ENCODE results near the gene SMAD9. TPM values are rescaled to one million over a fixed set of nuclear protein-coding genes. Genes with fewer than 3 reads are reported as not detected.

The SMAD9 gene
- total RNA-seq, 2 experiments from 2014 or later, result not detected

DNA sequence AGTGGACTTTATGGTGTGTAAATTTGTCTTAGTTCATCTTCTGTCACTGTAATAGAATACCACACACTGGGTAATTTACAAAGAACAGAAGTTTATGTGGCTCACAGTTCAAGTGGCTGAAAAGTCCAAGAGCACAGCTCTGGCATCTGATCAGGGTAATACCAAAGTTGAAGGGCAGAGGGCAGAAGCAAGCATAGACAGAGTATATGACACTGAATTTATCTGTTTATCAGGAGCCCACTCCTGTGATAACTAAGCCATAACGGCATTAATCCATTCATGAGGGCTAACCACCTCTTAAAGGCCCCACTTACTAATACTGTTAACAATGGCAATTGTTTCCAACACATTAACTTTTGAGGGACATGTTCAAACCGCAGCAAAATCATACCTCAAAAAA lies 105.0 kb downstream of the SMAD9 start:
- DNase-seq (no peak), ATAC-seq (no peak)
- peaks cover 15% of the 10 kb centered on the region for H3K4me1 Mint-ChIP-seq
- CTCF ChIA-PET, result interaction anchor here (0.7 to 1.4 kb wide), 4 partner anchors 10 to 166 kb away, joined by 3 to 4 read pairs (median 4); no protein-coding TSS in a partner anchor
- H3K4me3 Mint-ChIP-seq, result no peak overlapping the region
- no peaks in the 10 kb centered on the region for H3K9me3 Mint-ChIP-seq (ENCODE audit: low read depth)
- H3K27me3 Mint-ChIP-seq, result peaks cover 42% of the 10 kb centered on the region
- H3K36me3 Mint-ChIP-seq, result peaks cover 2% of the 10 kb centered on the region
- no peak overlapping the region for H3K27ac Mint-ChIP-seq

DNA sequence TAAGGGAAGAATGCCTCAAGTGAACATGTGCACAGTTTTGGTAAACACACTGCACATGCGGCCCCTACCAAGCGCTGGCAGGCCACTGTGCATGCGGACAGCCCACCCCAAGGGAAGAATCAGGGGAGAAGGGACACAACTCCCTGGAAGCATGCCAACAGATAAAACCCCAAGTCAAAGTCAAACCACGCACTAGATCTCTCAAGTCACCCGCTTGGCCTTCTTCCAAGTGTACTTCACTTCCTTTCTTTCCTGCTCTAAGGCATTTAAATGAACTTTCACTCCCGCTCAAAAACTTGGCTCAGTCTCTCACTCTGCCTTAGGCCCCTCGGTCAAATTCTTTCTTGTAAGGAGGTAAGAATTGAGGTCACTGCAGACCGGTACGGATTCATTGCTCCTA lies 105.6 kb downstream of the SMAD9 start:
- Mint-ChIP-seq H3K27ac (no peak overlapping the region), H3K27me3 (peaks cover 45% of the 10 kb centered on the region), H3K36me3 (no peaks in the 10 kb centered on the region), H3K4me1 (peaks cover 15% of the 10 kb centered on the region), H3K4me3 (no peak overlapping the region), H3K9me3 (ENCODE audit: low read depth) (no peaks in the 10 kb centered on the region)
- ATAC-seq (no peak), DNase-seq (no peak)
- CTCF ChIA-PET, result interaction anchor here (1.2 kb wide), 1 partner anchor 13 kb away, joined by 3 read pairs; no protein-coding TSS in a partner anchor

DNA sequence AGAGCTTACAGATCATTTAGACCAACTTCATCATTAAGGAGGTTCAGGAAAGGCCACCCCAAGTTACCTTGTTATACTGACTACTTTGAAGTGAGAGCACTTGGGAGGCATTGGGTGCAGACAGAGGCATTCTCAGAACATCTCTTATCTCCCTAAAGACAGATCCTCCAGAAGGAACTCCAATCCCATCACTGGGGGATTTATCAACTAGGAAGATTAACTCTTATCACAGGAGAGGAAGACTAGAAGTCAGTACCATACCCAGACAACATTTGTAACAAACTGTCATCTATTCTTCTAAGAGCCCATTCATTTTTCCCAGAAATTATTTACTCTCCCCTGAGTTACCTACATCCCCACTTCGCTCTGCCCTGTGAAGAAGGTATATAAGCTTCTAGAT lies 106.8 kb downstream of the SMAD9 start:
- CTCF ChIA-PET, result no interaction called here
- no peak for DNase-seq
- Mint-ChIP-seq H3K9me3 (ENCODE audit: low read depth) (no peaks in the 10 kb centered on the region), H3K27me3 (peaks cover 45% of the 10 kb centered on the region), H3K4me3 (no peak overlapping the region), H3K27ac (no peak overlapping the region), H3K4me1 (peaks cover 8% of the 10 kb centered on the region), H3K36me3 (no peaks in the 10 kb centered on the region)
- ATAC-seq, result no peak

DNA sequence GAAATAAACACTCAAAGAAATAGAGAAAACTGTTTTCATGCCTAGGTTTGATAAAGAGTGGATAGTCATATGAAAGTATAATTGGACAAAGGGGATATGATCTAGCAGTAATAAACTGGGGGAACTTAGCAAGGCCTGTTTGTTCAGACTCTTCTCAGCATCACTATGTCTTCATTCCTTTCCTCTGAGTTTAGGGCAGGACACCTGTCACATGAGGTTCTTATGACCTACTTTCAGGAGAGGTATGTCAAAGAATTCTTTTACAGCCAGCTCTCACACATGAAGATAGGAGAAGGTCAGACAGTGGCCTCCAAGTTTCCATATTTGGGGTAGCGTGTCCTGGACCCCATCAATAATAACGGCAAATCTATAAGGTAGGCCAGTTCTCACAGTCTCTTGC lies 112.4 kb downstream of the SMAD9 start:
- DNase-seq (no peak), ATAC-seq (no peak)
- no peaks in the 10 kb centered on the region for H3K9me3 Mint-ChIP-seq (ENCODE audit: low read depth)
- no peaks in the 10 kb centered on the region for H3K36me3 Mint-ChIP-seq
- no peak overlapping the region for H3K27ac Mint-ChIP-seq
- H3K4me1 Mint-ChIP-seq, result no peaks in the 10 kb centered on the region
- H3K27me3 Mint-ChIP-seq, result peaks cover 44% of the 10 kb centered on the region
- CTCF ChIA-PET, result no interaction called here
- H3K4me3 Mint-ChIP-seq, result no peak overlapping the region

DNA sequence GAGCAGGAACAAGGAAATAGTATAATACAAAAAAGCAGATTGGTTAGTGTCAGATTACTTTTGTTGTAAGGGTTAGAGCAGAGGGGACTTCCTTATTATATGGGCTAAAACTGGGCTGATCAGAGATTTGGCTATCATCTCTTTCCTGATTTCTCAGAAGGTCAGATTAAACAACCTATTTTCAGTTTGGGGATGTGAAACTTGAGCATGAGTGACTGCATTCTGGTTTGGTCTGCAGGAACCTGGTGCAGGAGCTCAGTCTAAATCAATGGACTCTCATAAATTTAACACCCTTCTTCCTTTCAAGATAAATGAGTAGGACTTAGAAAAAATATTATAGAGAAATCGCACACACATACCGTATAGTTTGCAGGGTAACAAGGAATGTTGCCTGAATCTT lies 113.9 kb downstream of the SMAD9 start:
- DNase-seq (no peak), ATAC-seq (no peak)
- Mint-ChIP-seq H3K4me3 (no peak overlapping the region), H3K27ac (no peak overlapping the region), H3K27me3 (peaks cover 32% of the 10 kb centered on the region), H3K36me3 (no peaks in the 10 kb centered on the region), H3K9me3 (ENCODE audit: low read depth) (no peaks in the 10 kb centered on the region), H3K4me1 (no peaks in the 10 kb centered on the region)
- CTCF ChIA-PET, result no interaction called here

DNA sequence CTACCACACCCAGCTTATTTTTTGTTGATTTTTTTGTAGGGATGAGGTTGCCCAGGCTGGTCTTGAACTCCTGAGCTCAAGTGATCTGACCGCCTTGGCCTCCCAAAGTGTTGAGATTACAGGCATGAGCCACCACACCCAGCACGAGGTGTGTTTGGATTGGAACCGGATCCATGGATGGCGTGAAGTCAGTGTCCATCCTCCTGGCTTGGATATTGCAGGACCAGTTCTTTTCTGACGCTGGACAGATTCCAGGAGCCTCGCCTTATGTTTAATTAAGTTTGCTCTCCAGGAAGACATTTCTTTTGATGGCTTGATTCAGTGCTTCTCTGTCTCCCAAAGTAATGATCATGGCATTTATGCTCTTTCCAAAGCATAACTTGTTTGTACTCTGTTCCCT lies 115.5 kb downstream of the SMAD9 start:
- CTCF ChIA-PET, result no interaction called here
- ATAC-seq (no peak), DNase-seq (no peak)
- no peaks in the 10 kb centered on the region for H3K4me1 Mint-ChIP-seq
- H3K27ac Mint-ChIP-seq, result no peak overlapping the region
- H3K36me3 Mint-ChIP-seq, result no peaks in the 10 kb centered on the region
- peaks cover 32% of the 10 kb centered on the region for H3K27me3 Mint-ChIP-seq
- no peaks in the 10 kb centered on the region for H3K9me3 Mint-ChIP-seq (ENCODE audit: low read depth)
- no peak overlapping the region for H3K4me3 Mint-ChIP-seq

DNA sequence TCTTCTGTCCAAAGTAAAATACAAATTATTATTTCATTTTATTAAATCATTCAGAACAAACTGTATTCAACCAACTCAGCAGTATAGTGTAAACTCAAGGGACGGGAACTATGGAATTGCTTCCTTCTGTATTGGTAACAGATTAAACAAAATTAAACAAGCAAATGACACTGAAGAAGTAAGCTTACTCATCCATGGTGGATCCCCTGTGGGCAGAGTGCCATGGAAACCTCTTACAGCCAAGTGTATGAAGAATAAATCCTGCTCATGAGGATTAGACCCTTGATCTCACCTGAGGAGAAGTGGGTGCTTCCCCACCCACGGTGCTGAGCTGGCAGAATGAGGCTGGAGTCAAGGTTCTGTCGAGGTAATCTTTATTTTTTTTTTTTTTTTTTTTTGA lies 119.0 kb downstream of the SMAD9 start:
- no peaks in the 10 kb centered on the region for H3K9me3 Mint-ChIP-seq (ENCODE audit: low read depth)
- H3K4me1 Mint-ChIP-seq, result no peaks in the 10 kb centered on the region

DNA sequence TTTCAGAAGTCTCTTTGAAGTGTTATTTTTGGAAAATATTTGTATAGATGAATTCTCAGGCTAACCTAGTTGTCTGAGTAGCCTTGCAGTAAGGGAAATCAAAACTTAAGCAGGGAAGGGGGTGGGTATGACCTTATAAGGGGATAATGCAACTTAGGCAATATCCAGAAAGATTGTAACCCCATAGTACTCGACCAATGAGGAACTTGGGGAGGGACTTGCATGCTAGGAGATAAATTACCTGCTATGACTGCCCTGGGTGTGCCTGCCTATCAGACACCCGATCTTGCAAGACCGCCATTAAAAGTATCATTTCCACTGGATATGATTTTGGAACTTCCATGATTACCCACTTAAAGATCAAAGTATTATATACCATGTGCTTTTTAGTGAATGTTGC lies 124.0 kb downstream of the SMAD9 start:
- H3K36me3 Mint-ChIP-seq, result no peaks in the 10 kb centered on the region
- H3K9me3 Mint-ChIP-seq (ENCODE audit: low read depth), result no peaks in the 10 kb centered on the region
- ATAC-seq, result no peak
- H3K4me3 Mint-ChIP-seq, result no peak overlapping the region
- no peak overlapping the region for H3K27ac Mint-ChIP-seq
- CTCF ChIA-PET, result no interaction called here
- peaks cover 29% of the 10 kb centered on the region for H3K27me3 Mint-ChIP-seq
- no peak for DNase-seq
- H3K4me1 Mint-ChIP-seq, result peaks cover 2% of the 10 kb centered on the region

More for the DNA sequence above, 119.0 kb downstream of the SMAD9 start:
- Mint-ChIP-seq H3K27me3 (peaks cover 26% of the 10 kb centered on the region), H3K27ac (no peak overlapping the region), H3K4me3 (no peak overlapping the region), H3K36me3 (no peaks in the 10 kb centered on the region)
- CTCF ChIA-PET, result no interaction called here
- no peak for DNase-seq
- no peak for ATAC-seq

DNA sequence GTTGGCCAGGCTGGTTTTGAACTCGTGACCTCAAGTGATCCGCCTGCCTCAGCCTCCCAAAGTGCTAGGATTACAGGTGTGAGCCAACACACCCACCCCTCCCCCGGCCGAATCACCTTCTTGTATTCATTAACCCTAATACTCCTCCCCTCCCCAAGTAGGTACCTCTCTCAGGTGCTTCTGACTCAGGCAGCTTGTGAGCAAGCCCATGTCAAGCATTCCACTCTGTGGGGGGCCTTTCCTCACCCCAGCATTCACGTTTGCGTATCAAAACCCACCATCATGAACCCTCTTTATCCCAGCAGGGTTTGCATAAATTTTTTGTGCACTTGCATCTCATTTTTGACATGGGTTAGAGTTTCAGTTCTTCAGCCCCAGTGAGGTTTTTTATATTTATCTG lies 124.6 kb downstream of the SMAD9 start:
- no peak overlapping the region for H3K27ac Mint-ChIP-seq
- no peaks in the 10 kb centered on the region for H3K9me3 Mint-ChIP-seq (ENCODE audit: low read depth)
- CTCF ChIA-PET, result no interaction called here
- H3K27me3 Mint-ChIP-seq, result peaks cover 27% of the 10 kb centered on the region
- H3K4me3 Mint-ChIP-seq, result no peak overlapping the region
- H3K4me1 Mint-ChIP-seq, result peaks cover 2% of the 10 kb centered on the region
- DNase-seq, result no peak
- ATAC-seq, result no peak
- no peaks in the 10 kb centered on the region for H3K36me3 Mint-ChIP-seq

Other genes starting within 250 kb of the SMAD9 start
- gene SERTM1, start 246.2 kb downstream of the SMAD9 start, total RNA-seq, result not detected
- gene RFXAP, start 101.0 kb downstream of the SMAD9 start, total RNA-seq, result 10 to 100 TPM; 13.8 to 20.9 TPM
- 10 to 100 TPM; 27.3 to 33.0 TPM for gene ALG5, start 79.1 kb upstream of the SMAD9 start, total RNA-seq
- 100 to 1,000 TPM; 111 to 128 TPM for gene EXOSC8, start 80.5 kb upstream of the SMAD9 start, total RNA-seq
- 10 to 100 TPM; 71.0 to 78.2 TPM for gene SUPT20H, start 139.4 kb upstream of the SMAD9 start, total RNA-seq
- not detected for gene CSNK1A1L, start 185.4 kb upstream of the SMAD9 start, total RNA-seq